CD4-positive, alpha-beta T cell treated with Interleukin-15 for 1 hour (primary cell): ENCODE results near the gene ZNF366.
"Not testable (repeated sequence)": the region's sequence is repeated elsewhere in the genome, so short reads cannot be mapped to it uniquely, and the experiment has no call there.

ENCODE experiments used
- DNase-seq: peaks from one replicate; pipeline ENCODE4 v3.0.0-alpha.2; 2020

The ZNF366 gene

DNA sequence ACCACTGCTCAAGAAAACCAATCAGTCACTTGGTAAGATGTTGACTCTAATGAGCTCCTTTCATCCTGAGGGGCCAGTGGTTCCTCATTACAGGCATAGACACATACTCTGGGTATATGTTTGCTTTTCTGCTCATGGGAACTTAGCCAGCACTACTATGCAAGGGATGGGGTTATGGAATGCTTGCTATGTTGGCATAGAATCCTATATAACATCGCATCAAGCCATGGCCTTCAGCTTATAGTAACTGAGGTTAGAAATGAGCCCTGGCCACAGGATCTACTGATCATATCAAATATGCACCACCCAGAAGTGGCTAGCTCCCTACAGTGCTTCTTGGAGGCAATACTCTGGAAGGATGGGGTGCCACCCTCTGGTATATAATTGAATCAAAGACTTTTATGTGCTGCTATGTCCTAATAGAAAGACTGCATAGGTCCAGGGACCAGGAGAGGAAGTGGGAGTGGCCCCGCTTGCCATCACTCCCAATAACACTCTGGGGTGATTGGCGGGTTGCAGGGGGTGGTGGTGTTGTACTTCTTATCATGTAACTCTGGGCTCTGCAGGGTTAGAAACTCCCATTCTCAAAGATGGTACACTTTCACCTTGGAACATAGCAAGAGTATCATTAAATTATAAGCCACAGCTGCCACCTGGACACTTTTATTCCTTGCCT is 70.3 kb downstream of the ZNF366 start:
- no peak for DNase-seq

DNA sequence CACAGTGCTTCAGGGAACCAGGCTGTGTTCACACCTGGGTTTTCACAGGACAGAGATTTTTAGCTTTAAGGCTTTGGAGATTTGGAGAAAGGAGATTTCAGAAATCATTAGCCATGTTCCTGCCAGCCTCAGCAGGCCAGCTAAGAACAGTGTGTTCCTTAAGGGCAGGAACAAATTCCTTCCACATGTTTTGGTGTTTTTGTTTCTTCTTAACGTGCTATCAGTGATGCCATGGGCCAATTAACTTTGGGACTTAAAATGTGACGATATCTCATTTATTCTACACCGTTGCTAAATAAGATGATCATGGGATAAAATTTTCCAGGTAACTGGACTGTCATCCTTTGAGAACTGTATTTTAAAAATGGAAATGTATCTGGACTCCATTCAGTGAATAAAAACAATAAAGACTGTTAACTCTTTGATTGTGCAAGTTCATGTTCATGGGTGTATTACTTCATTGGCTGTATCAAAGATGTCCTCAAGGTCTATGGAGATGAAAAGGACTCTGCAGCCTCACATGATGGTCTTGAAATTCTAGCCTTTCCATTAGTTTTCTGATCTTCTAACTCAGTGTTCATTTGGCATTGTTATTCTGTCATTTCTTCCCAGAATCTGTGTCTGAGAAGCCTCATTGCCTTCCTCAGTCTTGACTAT is 72.3 kb downstream of the ZNF366 start:
- no peak for DNase-seq

DNA sequence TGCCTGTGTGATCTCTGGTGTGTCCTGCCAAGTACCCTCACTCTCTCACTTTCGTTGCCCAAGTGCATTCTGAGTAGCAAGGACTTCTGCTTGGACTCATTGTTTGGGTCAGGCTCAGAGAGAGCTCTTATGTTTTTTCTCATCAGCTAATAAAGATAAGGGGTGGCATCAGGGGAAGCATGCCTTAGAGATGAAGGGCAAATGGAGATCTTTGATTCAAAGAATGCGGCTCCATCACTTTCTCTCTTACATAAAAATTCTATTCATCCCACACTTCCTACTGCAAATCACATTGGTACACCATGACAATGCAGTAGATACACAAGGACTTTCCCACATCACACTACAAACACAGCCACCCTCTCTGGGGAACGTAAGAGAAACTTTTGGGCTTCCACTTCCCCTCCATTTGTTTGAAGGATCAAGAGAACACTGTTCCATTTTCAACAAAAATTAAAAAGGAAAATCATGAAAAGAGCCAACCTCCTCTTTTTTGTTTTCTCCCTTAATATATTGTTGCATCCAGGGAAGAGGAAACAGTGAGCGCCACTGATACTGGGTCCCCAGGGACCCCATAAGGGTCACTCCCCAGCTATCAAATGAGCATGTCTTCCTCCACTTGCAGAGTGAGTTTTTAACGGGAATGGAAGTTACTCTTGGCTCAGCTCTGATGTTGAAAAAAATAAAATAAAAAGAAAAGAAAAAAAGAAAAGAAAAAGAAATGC is 73.0 kb downstream of the ZNF366 start:
- DNase-seq, result no peak

DNA sequence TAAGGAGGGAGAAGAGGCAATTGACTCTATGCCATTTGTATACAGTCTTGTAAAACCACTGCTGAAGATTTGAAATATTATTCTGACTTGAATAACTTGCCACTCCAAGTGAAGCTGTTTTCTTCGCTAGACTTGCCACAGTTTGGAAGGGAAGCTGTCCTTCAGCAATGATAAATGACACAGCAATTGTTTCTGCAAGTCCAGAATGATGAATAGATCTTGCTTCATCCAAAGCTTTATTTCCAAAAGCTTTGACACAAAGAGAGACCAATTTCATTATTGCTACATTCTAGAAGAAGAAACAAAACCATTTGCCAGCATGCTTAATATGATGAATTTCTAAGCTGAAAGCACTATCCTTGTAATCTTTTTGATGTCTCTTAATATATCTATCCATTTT is 73.7 kb downstream of the ZNF366 start:
- DNase-seq, result no peak

DNA sequence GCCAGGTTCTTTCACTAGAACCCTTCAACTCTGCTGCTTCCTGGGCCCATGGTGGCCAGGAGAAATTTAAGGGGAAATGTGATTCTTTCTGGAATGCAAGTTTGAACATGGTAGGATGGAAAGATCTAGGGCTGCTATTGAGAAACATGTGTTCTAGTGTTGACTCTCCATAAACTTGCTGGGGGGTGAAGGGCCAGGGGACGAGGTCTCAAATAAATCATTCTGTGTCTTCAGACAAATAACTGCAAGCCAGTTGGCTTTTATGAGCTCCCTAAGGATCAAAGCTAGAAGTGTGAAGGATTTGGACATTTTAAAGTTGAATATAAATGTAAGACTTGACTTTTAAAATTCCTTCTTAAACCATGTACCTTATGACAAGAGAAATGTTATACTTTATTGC is 78.5 kb downstream of the ZNF366 start:
- no peak for DNase-seq

DNA sequence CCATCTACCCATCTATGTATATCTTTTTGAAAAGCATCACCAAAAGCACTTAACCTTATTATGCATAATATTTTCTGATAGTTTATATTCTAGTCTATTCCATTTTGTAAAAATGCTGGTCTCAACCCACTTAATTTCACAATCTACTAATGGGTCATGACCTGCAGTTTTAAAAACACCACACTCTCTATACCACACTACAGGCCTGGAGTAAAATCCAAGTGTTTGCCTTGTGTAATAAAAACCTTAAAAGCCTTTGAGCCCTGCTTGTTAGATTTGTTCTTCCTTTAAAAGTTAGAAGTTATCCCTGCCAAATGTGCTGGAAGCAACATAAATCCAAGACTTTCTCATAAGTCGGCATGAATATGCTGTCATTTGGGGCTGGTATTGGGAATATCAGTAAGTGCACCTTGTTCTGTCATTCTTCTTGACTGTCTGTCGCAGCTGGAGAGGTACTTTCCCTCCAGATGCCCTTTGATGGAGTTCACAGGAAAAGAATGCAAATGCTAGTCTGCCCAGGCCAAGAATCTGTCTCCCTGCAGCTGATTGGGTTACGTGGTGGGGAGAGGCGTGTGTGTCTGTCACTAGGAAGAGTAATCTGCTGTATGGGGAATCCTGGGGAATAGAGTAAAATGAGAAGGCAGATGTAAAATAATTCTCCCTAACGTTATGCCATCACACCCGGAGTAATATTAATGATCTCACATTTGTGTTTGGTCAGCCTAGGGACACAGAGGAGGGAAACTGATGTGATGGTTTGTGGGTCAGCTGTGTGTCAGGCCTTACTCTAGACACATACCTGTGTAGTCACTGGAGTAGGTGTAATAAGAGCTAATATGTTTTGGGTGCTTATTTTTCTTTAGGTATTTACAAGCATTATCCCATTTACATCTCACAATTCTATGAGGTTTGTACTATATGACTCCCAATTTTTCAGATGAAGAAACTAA is 79.4 kb downstream of the ZNF366 start:
- DNase-seq, result no peak

DNA sequence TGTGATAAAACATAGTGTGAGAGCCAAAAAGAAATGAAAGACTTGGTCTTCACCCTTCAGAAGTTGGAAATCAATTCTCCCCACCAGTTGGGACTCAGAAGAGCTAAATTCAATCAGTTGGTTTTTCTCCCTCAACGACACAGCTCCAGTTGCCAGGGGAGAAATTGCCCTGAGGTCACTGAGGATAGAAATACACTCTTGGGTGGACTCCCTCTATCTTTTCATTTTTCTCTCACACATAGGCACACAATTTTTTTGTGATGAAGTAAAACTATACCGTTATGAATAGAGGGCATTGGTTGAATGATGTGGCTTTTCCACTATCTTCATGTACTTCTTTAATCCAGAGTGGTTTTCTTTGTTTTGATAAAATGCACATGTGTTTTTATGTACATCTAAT is 80.2 kb downstream of the ZNF366 start:
- DNase-seq, result no peak

DNA sequence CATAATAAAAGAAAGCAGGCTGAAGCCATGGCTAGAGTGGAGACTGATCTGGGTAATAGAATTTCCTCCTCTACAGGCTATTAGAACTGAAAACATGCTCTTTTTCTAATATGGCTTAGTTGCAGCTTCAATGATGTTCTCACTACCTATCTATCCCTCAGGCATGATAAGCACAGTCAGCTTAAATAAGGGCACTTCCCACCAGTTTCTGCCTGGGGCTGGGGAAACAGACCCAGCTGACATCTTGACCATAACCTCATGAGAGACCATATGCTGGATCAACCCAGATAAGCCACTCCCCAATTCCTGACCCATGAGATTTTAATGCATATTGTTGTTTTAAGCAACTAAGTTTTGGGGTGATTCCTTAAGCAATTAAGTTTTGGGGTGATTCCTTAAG is 81.2 kb downstream of the ZNF366 start:
- no peak for DNase-seq

DNA sequence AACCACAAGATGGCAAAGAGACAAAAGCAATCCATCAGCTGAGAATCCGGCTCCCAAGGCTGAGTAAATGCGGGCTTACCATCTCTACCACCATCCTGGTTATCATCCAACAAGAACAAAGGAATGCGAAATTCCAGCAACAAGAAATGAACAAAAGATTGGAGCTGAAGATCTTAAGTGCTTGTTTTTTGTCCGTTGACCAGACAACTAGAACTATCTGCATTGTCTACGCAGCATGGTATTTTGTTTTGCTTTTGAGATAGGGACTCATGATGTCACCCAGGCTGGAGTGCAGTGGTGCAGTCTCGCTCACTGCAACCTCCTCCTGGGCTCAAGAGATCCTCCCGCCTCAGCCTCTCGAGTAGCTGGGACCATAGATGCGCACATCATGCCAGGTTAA is 88.9 kb downstream of the ZNF366 start:
- no peak for DNase-seq

DNA sequence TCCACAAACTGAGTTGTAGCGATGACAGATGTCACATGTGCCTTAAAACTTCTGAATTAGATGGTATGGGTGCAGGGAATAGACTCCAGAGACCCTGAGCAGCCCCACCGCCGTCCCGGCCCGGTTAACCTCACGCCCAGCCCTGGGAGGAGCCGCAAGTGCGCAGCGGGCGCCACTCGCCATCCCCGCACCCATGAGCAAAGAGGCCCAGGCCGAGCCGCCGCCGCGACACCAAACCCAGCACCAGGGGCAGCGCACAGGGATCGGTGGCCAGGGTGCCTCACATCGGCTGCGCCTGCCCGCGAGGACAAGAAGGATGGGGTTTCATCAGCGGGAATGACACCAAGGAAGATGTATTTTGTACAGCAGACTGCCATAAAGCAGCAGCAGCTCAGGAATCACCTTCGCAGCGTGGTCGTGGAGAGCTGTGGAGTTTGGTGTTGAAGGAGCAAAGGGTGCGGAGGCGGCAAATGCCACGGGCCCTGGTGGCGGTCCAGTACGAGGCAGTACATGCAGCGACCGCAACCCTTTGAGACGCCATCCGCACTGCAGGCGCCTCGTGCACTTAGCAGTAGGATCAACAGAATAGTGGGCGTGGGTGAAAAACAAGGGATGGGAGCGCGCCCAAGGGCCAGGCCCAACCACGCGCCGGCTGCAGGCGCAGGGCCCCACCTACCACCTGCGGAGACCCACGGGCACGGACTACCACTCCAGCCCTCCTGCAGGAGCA is 89.7 kb downstream of the ZNF366 start:
- no peak for DNase-seq

DNA sequence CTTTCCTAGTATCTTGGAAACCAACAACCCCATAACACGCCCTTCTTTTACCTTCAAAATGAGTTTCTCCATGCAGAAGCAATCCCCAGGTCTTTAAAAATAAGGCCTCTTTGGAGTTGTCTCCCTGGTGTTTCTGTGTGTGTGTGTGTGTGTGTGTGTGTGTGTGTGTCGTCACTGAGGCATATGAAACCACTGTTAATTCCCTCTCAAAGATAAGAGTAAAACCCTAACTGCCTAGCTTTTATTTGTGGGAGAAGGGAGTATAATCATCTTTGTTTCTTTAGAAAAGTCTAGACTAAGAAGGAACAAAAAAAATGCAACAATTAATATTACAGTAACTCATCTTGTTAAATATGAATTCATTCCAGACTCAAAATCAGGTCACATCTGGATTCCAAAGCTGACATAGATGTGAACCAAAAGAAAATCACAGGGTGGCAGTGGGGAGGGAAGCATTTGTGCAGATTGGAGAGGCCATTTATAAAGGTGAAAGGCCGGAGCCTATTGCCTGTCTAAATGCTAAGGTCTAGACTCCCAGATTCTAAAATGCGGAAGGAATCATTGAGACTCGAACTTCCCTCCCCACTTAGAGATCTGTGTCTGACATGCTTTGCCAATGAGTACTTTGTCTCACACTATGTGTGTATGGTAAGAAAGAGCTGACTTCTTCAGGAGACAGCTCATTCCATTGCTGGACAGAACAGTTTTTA is 91.4 kb downstream of the ZNF366 start:
- DNase-seq, result no peak

DNA sequence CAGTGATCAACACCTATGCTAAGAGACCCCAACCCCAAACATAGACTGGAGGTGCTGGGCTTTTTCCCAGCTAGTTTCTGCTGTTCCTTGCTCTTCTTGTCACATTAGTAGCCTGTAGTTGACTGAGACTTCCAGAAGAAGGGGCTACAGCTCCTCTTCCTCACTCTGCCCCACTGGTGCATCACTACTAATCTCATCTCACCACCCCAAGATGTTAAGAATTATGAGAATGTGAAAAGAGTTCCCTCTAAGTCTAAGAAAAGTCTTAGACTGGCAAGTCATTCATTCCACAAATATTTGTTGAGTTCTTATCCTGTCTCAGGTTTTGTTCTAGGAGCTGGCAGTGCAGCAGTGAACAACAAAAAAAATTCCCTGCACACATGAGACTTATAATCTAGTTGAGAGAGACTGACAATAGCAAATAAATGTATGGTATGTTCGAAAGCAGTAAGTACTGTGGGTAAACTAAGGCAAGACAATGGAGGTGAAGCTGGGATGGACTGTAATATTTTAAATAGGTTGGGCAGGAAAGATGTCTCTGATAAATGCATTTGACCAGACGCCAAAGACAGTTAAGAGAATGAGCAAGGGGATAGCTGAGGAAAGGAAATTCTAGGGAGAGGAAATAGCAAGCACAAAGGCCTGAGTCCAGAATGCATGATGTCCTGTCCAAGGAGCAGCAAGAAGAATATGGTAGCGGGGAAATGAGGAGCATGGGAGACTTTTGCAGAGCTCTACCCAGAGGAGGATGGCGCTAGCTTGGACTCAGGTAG is 94.7 kb downstream of the ZNF366 start:
- no peak for DNase-seq

DNA sequence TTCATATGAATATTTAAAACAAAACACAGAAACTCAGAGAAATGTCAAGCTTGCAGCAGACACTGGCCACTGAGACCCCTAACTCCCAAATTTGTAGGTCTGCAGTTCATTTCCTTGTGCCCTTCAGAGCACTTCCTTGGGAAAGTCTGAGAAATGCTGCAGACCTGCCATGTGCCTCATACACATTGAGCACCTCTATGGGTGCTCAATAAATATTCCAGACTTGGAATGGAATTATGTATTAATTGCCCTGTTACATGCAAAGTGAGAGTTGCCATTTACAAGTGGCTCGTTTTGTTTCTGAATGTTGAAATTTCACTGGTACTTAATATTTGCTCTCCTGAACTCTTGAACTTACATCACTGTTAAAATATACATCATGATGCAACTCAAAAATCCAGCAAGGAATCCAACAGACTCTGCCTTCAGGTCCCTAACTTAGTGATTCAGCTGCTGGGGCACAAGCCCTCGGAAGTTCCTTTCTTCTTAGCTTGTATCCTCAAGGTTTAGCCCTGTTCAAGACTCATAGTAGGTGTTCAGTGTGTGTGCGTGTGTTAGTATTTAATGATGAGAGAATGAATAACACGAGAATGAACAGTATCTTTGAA is 96.4 kb downstream of the ZNF366 start:
- no peak for DNase-seq

DNA sequence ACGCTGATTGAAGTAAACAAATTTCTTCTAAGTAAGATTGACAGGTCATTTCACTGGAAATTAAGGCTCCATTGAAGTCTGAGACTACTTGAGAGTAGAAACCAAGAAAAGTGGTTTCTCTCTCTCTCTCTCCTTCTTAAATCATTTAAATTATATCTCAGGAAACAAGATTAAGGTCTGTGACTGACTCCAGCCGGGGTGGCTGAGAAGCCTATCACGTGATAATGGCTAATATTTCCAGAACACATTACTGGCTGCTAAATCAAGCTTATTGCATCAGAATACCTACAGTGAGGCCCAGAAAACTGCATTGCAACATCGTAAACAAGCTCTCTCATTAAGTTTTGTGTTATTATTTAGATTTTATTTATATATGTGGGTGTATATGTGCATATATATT is 98.6 kb downstream of the ZNF366 start:
- no peak for DNase-seq

DNA sequence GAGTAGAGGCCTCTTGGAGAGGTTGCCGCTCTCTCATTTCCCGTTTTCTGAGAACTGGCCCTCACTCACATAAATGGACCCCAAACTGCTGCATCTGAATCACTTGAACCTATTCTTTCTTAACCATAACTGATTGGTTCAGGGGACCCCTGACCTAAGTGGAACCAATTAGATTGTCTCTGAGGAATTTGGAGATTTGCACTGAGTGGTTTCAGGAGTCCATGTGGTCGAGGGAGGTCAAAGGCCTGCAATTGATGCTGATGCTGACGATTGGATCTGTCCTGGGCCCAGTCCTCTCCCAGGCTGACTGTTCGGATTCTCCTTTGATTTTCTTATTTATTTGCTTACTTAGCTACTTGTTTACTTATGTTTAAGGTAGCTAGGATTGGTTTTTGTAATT is 99.1 kb downstream of the ZNF366 start:
- no peak for DNase-seq

DNA sequence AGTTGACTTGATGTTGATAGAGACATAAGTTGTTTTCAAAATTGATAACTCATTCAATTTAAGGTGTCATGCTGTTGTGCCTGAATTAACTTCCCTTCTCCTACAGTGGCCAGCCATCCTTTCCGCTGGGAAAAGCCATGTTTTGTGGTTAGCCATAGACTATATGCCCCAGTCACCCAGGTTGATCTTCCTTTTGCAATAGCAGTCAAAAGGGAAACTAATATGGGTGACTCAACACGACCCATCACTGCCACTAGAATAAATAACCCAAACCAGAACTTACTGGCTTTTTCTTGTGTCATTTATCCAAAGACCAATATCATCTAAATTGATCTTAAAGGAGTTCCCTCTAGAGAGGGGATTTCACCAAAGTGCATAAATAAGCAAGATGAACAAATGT is 99.7 kb downstream of the ZNF366 start:
- no peak for DNase-seq

DNA sequence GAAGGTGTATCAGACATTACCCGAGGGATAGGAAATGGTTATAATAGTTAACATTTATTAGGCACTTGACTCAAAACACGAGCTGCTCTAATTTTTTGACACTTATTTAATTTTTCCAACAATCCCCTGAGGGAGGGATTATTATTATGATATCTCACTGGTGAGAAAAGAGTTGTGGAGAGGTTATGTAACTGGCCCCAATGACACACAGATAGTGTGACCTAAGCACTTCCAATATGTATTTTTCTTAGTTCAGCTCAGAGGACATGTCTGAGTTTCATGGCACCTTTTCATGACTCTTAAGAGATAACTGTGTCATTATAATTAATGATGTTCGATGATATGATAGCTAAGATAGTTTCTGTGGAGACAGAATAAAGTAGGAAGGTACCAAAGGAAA is 100.1 kb downstream of the ZNF366 start:
- no peak for DNase-seq

DNA sequence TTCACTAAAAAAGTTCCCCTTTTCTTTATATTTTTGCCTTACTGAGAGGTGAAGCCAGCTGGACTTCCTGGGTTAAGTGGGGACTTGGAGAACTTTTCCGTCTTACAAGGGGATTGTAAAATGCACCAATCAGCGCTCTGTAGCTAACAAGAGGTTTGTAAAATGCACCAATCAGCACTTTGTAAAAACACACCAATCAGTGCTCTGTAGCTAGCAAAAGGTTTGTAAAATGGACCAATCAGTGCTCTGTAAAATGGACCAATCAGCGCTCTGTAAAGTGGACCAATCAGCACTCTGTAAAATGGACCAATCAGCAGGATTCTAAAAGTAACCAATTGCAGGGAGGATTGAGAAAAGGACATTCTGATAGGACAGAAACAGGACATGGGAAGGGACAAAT is 102.4 kb downstream of the ZNF366 start:
- not testable (repeated sequence) for DNase-seq

DNA sequence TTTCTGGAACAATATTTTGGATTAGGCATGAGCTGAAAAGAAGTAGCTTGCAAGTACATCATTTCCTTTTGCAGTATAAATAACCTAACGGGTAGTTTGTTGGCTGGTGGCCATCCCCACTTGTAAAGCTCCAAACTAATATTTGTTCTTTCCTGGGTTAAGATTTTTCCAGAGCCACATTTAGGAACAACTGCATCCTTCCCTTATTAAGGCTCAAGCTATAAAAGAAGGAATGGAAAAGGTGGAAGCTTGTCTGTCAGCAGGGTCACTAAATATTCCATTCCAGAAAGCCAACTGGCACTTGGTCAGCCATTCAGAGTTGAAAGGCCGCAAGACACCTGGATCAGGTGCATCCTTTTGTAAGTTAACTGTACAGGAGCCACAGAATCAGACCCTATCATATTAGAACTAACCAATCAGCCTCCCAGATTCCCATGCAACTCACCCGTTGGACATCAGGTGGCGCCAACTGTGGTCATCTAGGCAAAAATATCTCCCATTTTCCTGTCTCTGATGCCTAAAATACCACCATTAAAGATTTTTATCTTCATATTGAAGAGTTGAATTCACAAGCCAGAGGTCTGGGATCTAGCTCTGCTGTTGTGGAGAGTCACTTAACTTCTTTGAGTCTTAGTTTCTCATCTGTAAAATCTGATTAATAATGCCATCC is 104.1 kb downstream of the ZNF366 start:
- DNase-seq, result no peak

DNA sequence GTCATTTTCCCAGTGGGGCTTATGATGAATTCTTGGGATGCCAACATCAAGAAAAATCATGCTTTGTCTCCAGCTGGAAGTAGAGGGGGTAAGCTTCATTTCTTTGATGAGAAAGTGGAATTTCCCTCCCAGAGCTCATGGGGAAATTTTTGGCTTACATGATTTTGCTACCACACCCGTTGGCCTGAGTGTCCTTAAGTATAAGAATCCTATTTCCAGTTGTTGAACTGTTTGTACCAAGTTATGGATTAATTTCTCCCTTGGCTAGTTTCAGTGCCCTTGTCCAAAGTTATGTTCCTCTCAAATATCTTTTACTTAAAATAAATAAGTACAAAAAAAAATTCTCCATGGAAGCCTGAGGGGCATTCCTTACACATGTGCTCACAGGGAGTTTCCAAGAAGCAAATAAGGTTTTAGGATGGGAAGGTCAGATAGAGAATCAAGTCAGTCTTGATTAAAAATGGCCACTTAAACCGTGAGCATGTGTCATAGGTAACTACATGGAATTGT is 104.8 kb downstream of the ZNF366 start:
- DNase-seq, result no peak
